ENCODE data around the gene BAIAP2L2.

The BAIAP2L2 gene

DNA sequence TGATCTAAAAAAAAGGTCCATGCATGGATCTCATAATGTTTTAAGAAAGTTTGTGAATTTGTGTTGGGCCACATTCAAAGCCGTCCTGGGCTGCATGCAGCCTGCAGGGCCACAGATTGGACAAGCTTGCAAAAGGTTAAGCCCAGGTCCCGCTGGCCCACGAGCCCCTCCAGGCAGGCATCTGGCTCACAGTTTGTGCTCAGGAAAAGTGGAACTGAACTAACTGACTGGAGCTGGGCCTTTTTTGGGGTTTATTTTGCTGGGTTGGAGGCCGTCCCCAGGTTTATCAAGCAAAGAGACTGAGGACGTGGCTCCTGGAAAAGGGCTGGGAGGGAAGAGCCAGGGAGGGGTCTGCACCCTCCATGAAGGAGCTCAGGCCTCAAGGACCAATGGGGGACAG is 32.1 kb upstream of the BAIAP2L2 start:
- no peak overlapping the region for H2AFZ ChIP-seq (ENCODE audit: insufficient read depth, low read length, poor library complexity)

DNA sequence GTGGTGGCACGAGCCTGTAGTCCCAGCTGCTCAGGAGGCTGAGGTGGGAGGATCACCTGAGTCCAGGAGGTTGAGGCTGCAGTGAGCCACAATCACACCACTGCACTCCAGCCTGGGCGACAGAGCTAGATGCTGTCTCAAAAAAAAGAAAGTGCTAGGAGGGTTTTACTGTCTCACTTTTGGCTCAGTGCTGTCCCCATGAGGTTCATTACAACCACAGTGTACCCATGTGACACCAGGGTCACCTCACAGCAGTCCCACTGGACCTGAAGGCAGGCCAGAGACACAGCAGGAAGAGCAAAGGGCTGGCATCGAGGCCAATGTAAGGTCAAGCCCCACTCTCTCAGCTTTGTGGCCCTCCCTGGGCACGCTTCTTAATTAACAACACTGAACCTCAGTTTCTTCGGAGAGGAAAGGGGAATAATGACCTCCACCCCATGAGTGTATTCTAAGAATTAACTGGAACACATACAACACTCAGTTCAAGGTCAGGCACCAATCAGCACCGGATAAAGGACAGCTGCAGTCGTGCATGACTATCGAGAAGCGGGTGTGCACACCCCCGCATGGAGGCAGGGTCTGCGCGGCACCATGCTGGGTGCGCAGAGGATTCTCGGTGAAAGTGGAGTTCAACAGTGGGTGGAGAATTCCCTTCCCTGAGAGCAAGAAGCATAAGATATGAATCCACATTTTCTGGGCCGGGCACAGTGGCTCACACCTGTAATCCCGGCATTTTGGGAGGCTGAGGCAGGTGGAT is 30.9 kb upstream of the BAIAP2L2 start:
- Histone ChIP-seq H3K36me3 (ENCODE audit: control insufficient read depth in 1 of 2, insufficient read depth in 2 of 2, low read length in 2 of 2) (no peaks in the 10 kb centered on the region), H3K79me1 (ENCODE audit: low read length) (peaks cover 7% of the 10 kb centered on the region), H3K79me2 (ENCODE audit: control insufficient read depth, insufficient read depth, low read length, poor library complexity) (no peaks in the 10 kb centered on the region), H3K4me1 (ENCODE audit: control insufficient read depth in 1 of 2, insufficient read depth in 2 of 2, low read length in 2 of 2) (peaks cover 3 to 6% of the 10 kb centered on the region in 2 experiments), H3K9me3 (ENCODE audit: insufficient read depth, low read depth, low read length) (peaks cover 4% of the 10 kb centered on the region), H3K4ac (ENCODE audit: low read depth, low read length) (no peak overlapping the region), H3K9ac (ENCODE audit: low read length) (no peak overlapping the region), H3K23ac (ENCODE audit: low read length) (no peak overlapping the region), H4K91ac (ENCODE audit: low read depth, low read length) (no peak overlapping the region), H3K18ac (ENCODE audit: low read length) (no peak overlapping the region), H3K14ac (ENCODE audit: low read length) (no peak overlapping the region), H4K8ac (ENCODE audit: low read depth, low read length) (no peak overlapping the region), H2AK5ac (ENCODE audit: low read length) (no peak overlapping the region), H2AFZ (ENCODE audit: insufficient read depth, low read length, poor library complexity) (no peak overlapping the region), H3K4me2 (ENCODE audit: low read length) (no peak overlapping the region), H2BK5ac (ENCODE audit: low read depth, low read length, poor library complexity) (no peak overlapping the region), H2BK120ac (ENCODE audit: insufficient read depth, low read length, poor library complexity) (no peak overlapping the region), H4K12ac (ENCODE audit: low read depth, low read length) (no peak overlapping the region), H2BK12ac (ENCODE audit: low read length) (no peak overlapping the region), H3K27ac (ENCODE audit: low read depth, low read length) (no peak overlapping the region), H3K4me3 (ENCODE audit: low read depth, low read length) (no peak overlapping the region), H3K27me3 (ENCODE audit: insufficient read depth, low read length) (no peaks in the 10 kb centered on the region)
- DNase-seq: no peak
- WGBS (ENCODE audit: extremely low coverage, insufficient coverage, insufficient read length): no CpG with 5 or more reads among the region's 16 CpGs

More for the DNA sequence above, 32.1 kb upstream of the BAIAP2L2 start:
- H3K4me1 ChIP-seq (ENCODE audit: control insufficient read depth in 1 of 2, insufficient read depth in 2 of 2, low read length in 2 of 2): peaks cover 5 to 9% of the 10 kb centered on the region in 2 experiments
- peaks cover 9% of the 10 kb centered on the region for H3K79me1 ChIP-seq (ENCODE audit: low read length)
- no peak overlapping the region for H3K4ac ChIP-seq (ENCODE audit: low read depth, low read length)
- H3K79me2 ChIP-seq (ENCODE audit: control insufficient read depth, insufficient read depth, low read length, poor library complexity): no peaks in the 10 kb centered on the region
- H3K27ac ChIP-seq (ENCODE audit: low read depth, low read length): no peak overlapping the region
- WGBS (ENCODE audit: extremely low coverage, insufficient coverage, insufficient read length): no CpG with 5 or more reads among the region's 5 CpGs
- no peak overlapping the region for H3K23ac ChIP-seq (ENCODE audit: low read length)
- H3K4me3 ChIP-seq (ENCODE audit: low read depth, low read length): no peak overlapping the region
- no peak overlapping the region for H3K4me2 ChIP-seq (ENCODE audit: low read length)
- peaks cover 4% of the 10 kb centered on the region for H3K9me3 ChIP-seq (ENCODE audit: insufficient read depth, low read depth, low read length)
- DNase-seq: no peak
- no peak overlapping the region for H2BK120ac ChIP-seq (ENCODE audit: insufficient read depth, low read length, poor library complexity)
- no peak overlapping the region for H4K91ac ChIP-seq (ENCODE audit: low read depth, low read length)
- no peaks in the 10 kb centered on the region for H3K27me3 ChIP-seq (ENCODE audit: insufficient read depth, low read length)
- H3K9ac ChIP-seq (ENCODE audit: low read length): no peak overlapping the region
- H3K18ac ChIP-seq (ENCODE audit: low read length): no peak overlapping the region
- no peak overlapping the region for H2BK12ac ChIP-seq (ENCODE audit: low read length)
- H2BK5ac ChIP-seq (ENCODE audit: low read depth, low read length, poor library complexity): no peak overlapping the region
- H2AK5ac ChIP-seq (ENCODE audit: low read length): no peak overlapping the region
- no peak overlapping the region for H4K12ac ChIP-seq (ENCODE audit: low read depth, low read length)
- no peak overlapping the region for H3K14ac ChIP-seq (ENCODE audit: low read length)
- H4K8ac ChIP-seq (ENCODE audit: low read depth, low read length): no peak overlapping the region
- H3K36me3 ChIP-seq (ENCODE audit: control insufficient read depth in 1 of 2, insufficient read depth in 2 of 2, low read length in 2 of 2): no peaks in the 10 kb centered on the region

- H4K91ac ChIP-seq (ENCODE audit: low read depth, low read length): no peak overlapping the region
- H3K4me1 ChIP-seq (ENCODE audit: control insufficient read depth in 1 of 2, insufficient read depth in 2 of 2, low read length in 2 of 2): peaks cover 3 to 8% of the 10 kb centered on the region in 2 experiments
- H2AFZ ChIP-seq (ENCODE audit: insufficient read depth, low read length, poor library complexity): no peak overlapping the region
- H3K36me3 ChIP-seq (ENCODE audit: control insufficient read depth in 1 of 2, insufficient read depth in 2 of 2, low read length in 2 of 2): no peaks in the 10 kb centered on the region
- H4K12ac ChIP-seq (ENCODE audit: low read depth, low read length): no peak overlapping the region
- H3K27ac ChIP-seq (ENCODE audit: low read depth, low read length): no peak overlapping the region
- no peak overlapping the region for H3K4ac ChIP-seq (ENCODE audit: low read depth, low read length)
- no peak overlapping the region for H2BK5ac ChIP-seq (ENCODE audit: low read depth, low read length, poor library complexity)
- H3K9me3 ChIP-seq (ENCODE audit: insufficient read depth, low read depth, low read length): peaks cover 4% of the 10 kb centered on the region
- no CpG with 5 or more reads among the region's 11 CpGs for whole genome bisulfite sequencing (ENCODE audit: extremely low coverage, insufficient coverage, insufficient read length)
- no peak overlapping the region for H2BK12ac ChIP-seq (ENCODE audit: low read length)
- no peak overlapping the region for H2BK120ac ChIP-seq (ENCODE audit: insufficient read depth, low read length, poor library complexity)
- H3K9ac ChIP-seq (ENCODE audit: low read length): no peak overlapping the region
- no peak overlapping the region for H4K8ac ChIP-seq (ENCODE audit: low read depth, low read length)
- H3K4me2 ChIP-seq (ENCODE audit: low read length): no peak overlapping the region
- no peak for DNase-seq
- H3K79me1 ChIP-seq (ENCODE audit: low read length): peaks cover 2% of the 10 kb centered on the region
- no peak overlapping the region for H2AK5ac ChIP-seq (ENCODE audit: low read length)
- no peaks in the 10 kb centered on the region for H3K27me3 ChIP-seq (ENCODE audit: insufficient read depth, low read length)
- H3K18ac ChIP-seq (ENCODE audit: low read length): no peak overlapping the region
- no peaks in the 10 kb centered on the region for H3K79me2 ChIP-seq (ENCODE audit: control insufficient read depth, insufficient read depth, low read length, poor library complexity)
- no peak overlapping the region for H3K23ac ChIP-seq (ENCODE audit: low read length)
- H3K14ac ChIP-seq (ENCODE audit: low read length): no peak overlapping the region
- H3K4me3 ChIP-seq (ENCODE audit: low read depth, low read length): no peak overlapping the region
These were observed 29.4 kb upstream of the BAIAP2L2 start for GRCh38 chr22:38139901-38140300.

- no peak overlapping the region for H3K23ac ChIP-seq (ENCODE audit: low read length)
- H3K4me1 ChIP-seq (ENCODE audit: control insufficient read depth in 1 of 2, insufficient read depth in 2 of 2, low read length in 2 of 2): peaks cover 3 to 7% of the 10 kb centered on the region in 2 experiments
- peaks cover 2% of the 10 kb centered on the region for H3K79me1 ChIP-seq (ENCODE audit: low read length)
- no peak overlapping the region for H2BK5ac ChIP-seq (ENCODE audit: low read depth, low read length, poor library complexity)
- no peaks in the 10 kb centered on the region for H3K27me3 ChIP-seq (ENCODE audit: insufficient read depth, low read length)
- H3K9ac ChIP-seq (ENCODE audit: low read length): no peak overlapping the region
- DNase-seq: no peak
- no peaks in the 10 kb centered on the region for H3K79me2 ChIP-seq (ENCODE audit: control insufficient read depth, insufficient read depth, low read length, poor library complexity)
- no peak overlapping the region for H3K4me2 ChIP-seq (ENCODE audit: low read length)
- peaks cover 4% of the 10 kb centered on the region for H3K9me3 ChIP-seq (ENCODE audit: insufficient read depth, low read depth, low read length)
- no peak overlapping the region for H3K4ac ChIP-seq (ENCODE audit: low read depth, low read length)
- no peak overlapping the region for H4K91ac ChIP-seq (ENCODE audit: low read depth, low read length)
- no peak overlapping the region for H2BK120ac ChIP-seq (ENCODE audit: insufficient read depth, low read length, poor library complexity)
- no peak overlapping the region for H2AFZ ChIP-seq (ENCODE audit: insufficient read depth, low read length, poor library complexity)
- H4K8ac ChIP-seq (ENCODE audit: low read depth, low read length): no peak overlapping the region
- H3K4me3 ChIP-seq (ENCODE audit: low read depth, low read length): no peak overlapping the region
- H3K27ac ChIP-seq (ENCODE audit: low read depth, low read length): no peak overlapping the region
- H2BK12ac ChIP-seq (ENCODE audit: low read length): no peak overlapping the region
- H3K36me3 ChIP-seq (ENCODE audit: control insufficient read depth in 1 of 2, insufficient read depth in 2 of 2, low read length in 2 of 2): no peaks in the 10 kb centered on the region
- no peak overlapping the region for H2AK5ac ChIP-seq (ENCODE audit: low read length)
- no peak overlapping the region for H3K18ac ChIP-seq (ENCODE audit: low read length)
- H4K12ac ChIP-seq (ENCODE audit: low read depth, low read length): no peak overlapping the region
- no CpG with 5 or more reads among the region's 5 CpGs for WGBS (ENCODE audit: extremely low coverage, insufficient coverage, insufficient read length)
- no peak overlapping the region for H3K14ac ChIP-seq (ENCODE audit: low read length)
These were observed 28.5 kb upstream of the BAIAP2L2 start for GRCh38 chr22:38138961-38139360.
